T-cell (primary cell): Measurements from ENCODE around the gene JOSD1. TPM values are rescaled to one million over a fixed set of nuclear protein-coding genes. Genes with fewer than 3 reads are reported as not detected.

ENCODE experiments used
- ATAC-seq, 4 experiments: fragments of 200-7000 bp in 3 of 4; fragments of 150-1000 bp in 1 of 4; cut with Tn5 transposase; replicated peaks in 1 of 4; 1 replicate in 3 of 4; 2 replicates in 1 of 4; pipeline ENCODE4 v1.10.0; 2021; ENCODE audit warnings: moderate library complexity in 3 of 4, mild to moderate bottlenecking in 2 of 4, moderate number of reproducible peaks in 1 of 4
- CTCF ChIA-PET, 2 donors: fragments of 300-600 bp; sonication (Branson Sonifier 250); formaldehyde crosslinking; loops; one replicate each; lab custom pipeline; 2022; ENCODE audit warnings: antibody characterized with exemption in 2 of 2; lab: Charles Lee
- POLR2A ChIA-PET, 2 donors: fragments of 300-600 bp; sonication (Branson Sonifier 250); formaldehyde crosslinking; loops; one replicate each; lab custom pipeline; 2022; ENCODE audit warnings: antibody characterized with exemption in 2 of 2; lab: Charles Lee
- DNase-seq, 35 experiments: peaks; one replicate each; pipeline versions ENCODE4 v3.0.0 to v3.0.0-alpha.2; 2013 to 2023
- H3K27ac ChIP-seq: one replicate; pipeline ENCODE4 v1.5.1; 2013; ENCODE audit warnings: low read length
- H3K27me3 ChIP-seq, 2 experiments: replicated peaks in 1 of 2; 1 replicate in 1 of 2; 2 replicates in 1 of 2; pipeline versions ENCODE4 v1.6.1 to v1.7.0; 2013; ENCODE audit warnings: low read length in 1 of 2, mixed read lengths in 1 of 2; ENCODE audit not compliant: control insufficient read depth in 2 of 2, insufficient read depth in 2 of 2; ENCODE audit errors: extremely low read depth in 1 of 2
- H3K36me3 ChIP-seq, 2 donors: 1 replicate in 1 of 2; 2 replicates in 1 of 2; pipeline versions ENCODE4 v1.6.1 to v1.7.0; 2013; ENCODE audit warnings: low read length in 1 of 2; ENCODE audit not compliant: control insufficient read depth in 2 of 2, insufficient read depth in 1 of 2; ENCODE audit errors: extremely low read depth in 1 of 2
- H3K4me1 ChIP-seq, 2 experiments: 1 replicate in 1 of 2; 2 replicates in 1 of 2; pipeline versions ENCODE4 v1.6.1 to v1.7.0; 2013; ENCODE audit warnings: low read length in 2 of 2, mixed read lengths in 1 of 2; ENCODE audit not compliant: insufficient read depth in 2 of 2, control insufficient read depth in 1 of 2; ENCODE audit errors: extremely low read depth in 1 of 2
- H3K4me3 ChIP-seq, 2 donors: 1 replicate in 1 of 2; 2 replicates in 1 of 2; pipeline versions ENCODE4 v1.5.1 to v1.7.0; 2013; ENCODE audit warnings: mild to moderate bottlenecking in 2 of 2, low read length in 1 of 2, moderate library complexity in 1 of 2; ENCODE audit not compliant: control insufficient read depth in 1 of 2; ENCODE audit errors: extremely low read depth in 1 of 2
- H3K9me3 ChIP-seq: 2 replicates; pipeline ENCODE4 v1.7.0; 2013
- H3K27ac Mint-ChIP-seq, 2 donors: one replicate each; pipeline ENCODE4 v1.8.0; 2020 to 2021; ENCODE audit warnings: mild to moderate bottlenecking in 2 of 2, mixed read lengths in 2 of 2
- H3K27me3 Mint-ChIP-seq, 2 donors: one replicate each; pipeline ENCODE4 v1.8.0; 2021 to 2022; ENCODE audit warnings: mixed read lengths in 2 of 2
- H3K36me3 Mint-ChIP-seq: one replicate; pipeline ENCODE4 v1.8.0; 2021; ENCODE audit warnings: mixed read lengths
- H3K4me1 Mint-ChIP-seq, 3 donors: one replicate each; pipeline ENCODE4 v1.8.0; 2020 to 2022; ENCODE audit warnings: mixed read lengths in 3 of 3, mild to moderate bottlenecking in 1 of 3
- H3K4me3 Mint-ChIP-seq, 3 donors: one replicate each; pipeline ENCODE4 v1.8.0; 2020 to 2022; ENCODE audit warnings: mild to moderate bottlenecking in 3 of 3, mixed read lengths in 3 of 3, moderate library complexity in 3 of 3
- H3K9me3 Mint-ChIP-seq, 3 donors: one replicate each; pipeline ENCODE4 v1.8.0; 2020 to 2022; ENCODE audit warnings: mixed read lengths in 3 of 3
- WGBS: methylation state at CpG from one replicate; pipeline ENCODE4 v1.1.5; 2013; ENCODE audit warnings: missing lambda C conversion rate; ENCODE audit not compliant: insufficient coverage; 5-methylcytosine and 5-hydroxymethylcytosine counted together
- total RNA-seq, 35 experiments: library from RNA in 6 of 35; stranded (reverse) in 6 of 35; fragments of 120-200 nt in 1 of 35; gene quantifications; one replicate each; pipeline versions ENCODE4 v1.2.1 to v1.2.4 and lab custom pipeline; 2013 to 2026

Gene JOSD1
- total RNA-seq, 5 donors from 2014 or later (not counting 1 experiment from before 2014, with no cell fraction given), result 78.4 to 164 (median 83.5) TPM

GRCh38 chr22:38739300-38740055, 38.7 kb upstream of the JOSD1 start:
- ATAC-seq, result no peak
- ChIA-PET POLR2A (interaction anchor here in 1 of 2 donors (0.5 kb wide), 1 partner anchor 19 kb away, joined by 4 read pairs; no protein-coding TSS in a partner anchor), CTCF (no interaction called here)
- no peak overlapping the region for H3K4me3 ChIP-seq
- Mint-ChIP-seq H3K27ac (peak overlapping the region; percentile 75 to 81), H3K36me3 (peaks cover 59% of the 10 kb centered on the region), H3K9me3 (no peaks in the 10 kb centered on the region), H3K4me1 (peaks cover 42 to 71% (median 61%) of the 10 kb centered on the region in 3 donors), H3K4me3 (no peak overlapping the region), H3K27me3 (no peaks in the 10 kb centered on the region)
- no peak for DNase-seq
- no peaks in the 10 kb centered on the region for H3K27me3 ChIP-seq
- H3K27ac ChIP-seq, result peak overlapping the region; percentile 13
- no peaks in the 10 kb centered on the region for H3K9me3 ChIP-seq
- H3K36me3 ChIP-seq, result peaks cover 55 to 98% of the 10 kb centered on the region in 2 donors
- WGBS, result 95% methylated on average over 15 of the region's 20 CpGs
- H3K4me1 ChIP-seq, result peaks cover 0 to 86% of the 10 kb centered on the region in 2 experiments

- H3K27ac ChIP-seq, result peak overlapping the region; percentile 13
- peaks cover 56 to 98% of the 10 kb centered on the region in 2 donors for H3K36me3 ChIP-seq
- Mint-ChIP-seq H3K4me3 (no peak overlapping the region), H3K9me3 (no peaks in the 10 kb centered on the region), H3K4me1 (peaks cover 50 to 76% (median 68%) of the 10 kb centered on the region in 3 donors), H3K36me3 (peaks cover 60% of the 10 kb centered on the region), H3K27me3 (no peaks in the 10 kb centered on the region), H3K27ac (peak overlapping the region; percentile 77 to 89)
- ATAC-seq, result no peak
- peaks cover 0 to 91% of the 10 kb centered on the region in 2 experiments for H3K4me1 ChIP-seq
- no peaks in the 10 kb centered on the region for H3K9me3 ChIP-seq
- WGBS, result 94% methylated on average over 18 of the region's 18 CpGs
- no peak overlapping the region for H3K4me3 ChIP-seq
- CTCF ChIA-PET, result no interaction called here
- POLR2A ChIA-PET, result no interaction called here
- H3K27me3 ChIP-seq, result no peaks in the 10 kb centered on the region
- DNase-seq, result no peak
Measured at GRCh38 chr22:38738475-38739070, 37.8 kb upstream of the JOSD1 start.

- Mint-ChIP-seq H3K4me1 (peaks cover 58 to 78% (median 71%) of the 10 kb centered on the region in 3 donors), H3K4me3 (peak overlapping the region in 2 of 3 donors; percentile 2 to 40), H3K36me3 (peaks cover 52% of the 10 kb centered on the region), H3K27ac (peak overlapping the region; percentile 77 to 89), H3K9me3 (no peaks in the 10 kb centered on the region), H3K27me3 (peaks cover 0 to 1% of the 10 kb centered on the region in 2 donors)
- Histone ChIP-seq H3K4me3 (no peak overlapping the region), H3K4me1 (peaks cover 0 to 95% of the 10 kb centered on the region in 2 experiments), H3K27me3 (no peaks in the 10 kb centered on the region), H3K27ac (peak overlapping the region; percentile 13), H3K36me3 (peaks cover 55 to 89% of the 10 kb centered on the region in 2 donors), H3K9me3 (no peaks in the 10 kb centered on the region)
- ATAC-seq (no peak), DNase-seq (no peak)
- ChIA-PET CTCF (no interaction called here), POLR2A (no interaction called here)
- WGBS, result 83% methylated on average over 13 of the region's 21 CpGs
Measured at GRCh38 chr22:38737302-38738060, 36.7 kb upstream of the JOSD1 start.

- 71% methylated on average over 7 of the region's 7 CpGs for WGBS
- H3K27ac ChIP-seq, result no peak overlapping the region
- H3K4me1 ChIP-seq, result peaks cover 0 to 95% of the 10 kb centered on the region in 2 experiments
Measured at GRCh38 chr22:38736257-38736570, 35.5 kb upstream of the JOSD1 start.

GRCh38 chr22:38735465-38736256, 34.9 kb upstream of the JOSD1 start:
- peaks cover 60 to 70% (median 61%) of the 10 kb centered on the region in 3 donors for H3K4me1 Mint-ChIP-seq
- DNase-seq, result peak in 1 of 35 experiments; percentile 45
- POLR2A ChIA-PET, result interaction anchor here (0.6 to 1.5 kb wide), 4 partner anchors 11 to 1954 kb away, joined by 3 to 12 read pairs (median 3); no protein-coding TSS in a partner anchor

More at GRCh38 chr22:38736257-38736570, 35.5 kb upstream of the JOSD1 start:
- Mint-ChIP-seq H3K27me3 (peaks cover 0 to 1% of the 10 kb centered on the region in 2 donors), H3K9me3 (no peaks in the 10 kb centered on the region), H3K4me3 (peak overlapping the region in 1 of 3 donors; percentile 18), H3K36me3 (peaks cover 43% of the 10 kb centered on the region), H3K4me1 (peaks cover 54 to 75% (median 66%) of the 10 kb centered on the region in 3 donors), H3K27ac (peak overlapping the region; percentile 77 to 82)
- ChIA-PET POLR2A (no interaction called here), CTCF (interaction anchor here in 1 of 2 donors (1.1 kb wide), 1 partner anchor 11 kb away, joined by 3 read pairs; no protein-coding TSS in a partner anchor)
- Histone ChIP-seq H3K4me3 (no peak overlapping the region), H3K9me3 (no peaks in the 10 kb centered on the region), H3K36me3 (peaks cover 53 to 80% of the 10 kb centered on the region in 2 donors), H3K27me3 (no peaks in the 10 kb centered on the region)
- DNase-seq (no peak), ATAC-seq (peak in 1 of 4 experiments; percentile 5)

More at GRCh38 chr22:38735465-38736256, 34.9 kb upstream of the JOSD1 start:
- peaks cover 0 to 1% of the 10 kb centered on the region in 2 donors for H3K27me3 Mint-ChIP-seq
- peaks cover 41% of the 10 kb centered on the region for H3K36me3 Mint-ChIP-seq
- Histone ChIP-seq H3K4me3 (no peak overlapping the region), H3K9me3 (no peaks in the 10 kb centered on the region), H3K27me3 (no peaks in the 10 kb centered on the region), H3K36me3 (peaks cover 50 to 80% of the 10 kb centered on the region in 2 donors), H3K27ac (peak overlapping the region; percentile 14), H3K4me1 (peaks cover 0 to 94% of the 10 kb centered on the region in 2 experiments)
- peak overlapping the region in 1 of 3 donors; percentile 18 for H3K4me3 Mint-ChIP-seq
- H3K27ac Mint-ChIP-seq, result peak overlapping the region; percentile 83 to 89
- no peaks in the 10 kb centered on the region for H3K9me3 Mint-ChIP-seq
- peak in 2 of 4 experiments; percentile 15 to 28 for ATAC-seq
- 70% methylated on average over 13 of the region's 15 CpGs for WGBS
- CTCF ChIA-PET, result interaction anchor here (0.6 to 1.1 kb wide), 2 partner anchors 11 to 12 kb away, joined by 3 to 4 read pairs; no protein-coding TSS in a partner anchor
